Prostate gland (tissue), 2 donors: ENCODE results near the gene HEBP2. TPM values are rescaled to one million over a fixed set of nuclear protein-coding genes. Genes with fewer than 3 reads are reported as not detected.

ENCODE experiments used
- DNase-seq: peaks from one replicate; pipeline ENCODE4 v3.0.0-alpha.2; 2019; ENCODE audit warnings: low spot score
- H3K27ac ChIP-seq, 2 donors: fragments of 200-600 bp; sonication (generic); 2 replicates each; pipeline ENCODE4 v1.5.1; 2017 to 2019
- H3K27me3 ChIP-seq: fragments of 200-600 bp; sonication (generic); replicated peaks from 2 replicates; pipeline ENCODE4 v1.5.1; 2019; ENCODE audit not compliant: insufficient read depth
- H3K36me3 ChIP-seq, 2 donors: fragments of 200-600 bp; sonication (generic); 1 replicate in 1 of 2; 2 replicates in 1 of 2; pipeline versions ENCODE4 v1.5.1 to v1.8.1; 2017 to 2019
- H3K4me1 ChIP-seq: fragments of 200-600 bp; sonication (generic); replicated peaks from 2 replicates; pipeline ENCODE4 v1.5.1; 2019
- H3K4me3 ChIP-seq, 2 donors: fragments of 200-600 bp; sonication (generic); 2 replicates each; pipeline ENCODE4 v1.5.1; 2017 to 2019
- H3K9me3 ChIP-seq: fragments of 200-600 bp; sonication (generic); 2 replicates; pipeline ENCODE4 v1.5.1; 2017
- POLR2A ChIP-seq: fragments of 450-650 bp; IDR thresholded peaks from one replicate; pipeline ENCODE4 v1.6.1; 2016; ENCODE audit warnings: antibody characterized with exemption, mild to moderate bottlenecking
- POLR2AphosphoS5 ChIP-seq: sonication (generic); formaldehyde crosslinking; IDR thresholded peaks from one replicate; pipeline ENCODE4 v1.6.1; 2017; ENCODE audit warnings: antibody characterized with exemption
- WGBS: methylation state at CpG from one replicate; pipeline ENCODE4 v1.1.5; 2018; 5-methylcytosine and 5-hydroxymethylcytosine counted together
- intact Hi-C: fragments of 100-400 bp; cut with DNase I; formaldehyde crosslinking; loops from one replicate; pipeline ENCODE4 v1.14.2; 2022
- total RNA-seq, 2 donors: library from RNA; depleted of rRNA; stranded (reverse); fragments of >200 nt; gene quantifications; one replicate each; pipeline ENCODE4 v1.1.0, GENCODE V29; 2016
- TF ChIP-seq, protein P1 (sequence below), 4 experiments: fragments of 200-600 bp in 2 of 4; fragments of 450-650 bp in 2 of 4; sonication (generic) in 2 of 4; IDR thresholded peaks; 1 replicate in 3 of 4; 2 replicates in 1 of 4; pipeline ENCODE4 v1.5.1; 2016 to 2019; ENCODE audit warnings: antibody characterized with exemption in 4 of 4, mild to moderate bottlenecking in 2 of 4, moderate library complexity in 2 of 4

HEBP2 gene
- total RNA-seq, 2 donors from 2014 or later: 95.4 to 187 TPM

DNA sequence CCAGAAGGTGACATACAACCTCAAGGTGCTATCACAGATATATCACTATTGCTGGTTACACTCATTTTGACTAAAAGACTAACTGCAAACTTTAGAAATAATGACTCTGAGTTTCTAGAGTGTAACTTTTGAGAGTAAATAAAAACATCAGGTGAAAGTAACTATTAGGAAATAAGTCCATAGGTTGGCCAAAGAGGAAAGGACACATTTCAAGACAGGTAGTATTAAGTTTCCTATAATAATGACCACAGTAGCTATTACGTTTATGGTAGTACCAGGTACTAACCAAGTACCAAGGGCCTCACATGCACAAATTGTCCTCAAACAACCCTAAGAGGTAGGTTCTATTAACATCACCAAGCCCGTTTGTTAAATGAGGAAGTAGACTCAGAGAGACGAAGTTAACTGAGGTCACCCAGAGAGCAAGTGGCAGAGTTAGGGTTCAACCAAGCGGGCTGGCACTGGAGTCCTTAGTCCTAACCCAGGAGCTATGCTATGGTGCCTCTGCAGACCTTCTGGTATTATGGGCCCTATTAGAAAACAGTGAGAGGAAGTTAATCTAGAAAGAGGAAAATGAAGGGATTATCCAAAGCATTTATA is 36.8 kb downstream of the HEBP2 start:
- no peaks in the 10 kb centered on the region for H3K9me3 ChIP-seq
- TF ChIP-seq POLR2AphosphoS5 (no peak), POLR2A (no peak)
- TF ChIP-seq, protein P1, sequence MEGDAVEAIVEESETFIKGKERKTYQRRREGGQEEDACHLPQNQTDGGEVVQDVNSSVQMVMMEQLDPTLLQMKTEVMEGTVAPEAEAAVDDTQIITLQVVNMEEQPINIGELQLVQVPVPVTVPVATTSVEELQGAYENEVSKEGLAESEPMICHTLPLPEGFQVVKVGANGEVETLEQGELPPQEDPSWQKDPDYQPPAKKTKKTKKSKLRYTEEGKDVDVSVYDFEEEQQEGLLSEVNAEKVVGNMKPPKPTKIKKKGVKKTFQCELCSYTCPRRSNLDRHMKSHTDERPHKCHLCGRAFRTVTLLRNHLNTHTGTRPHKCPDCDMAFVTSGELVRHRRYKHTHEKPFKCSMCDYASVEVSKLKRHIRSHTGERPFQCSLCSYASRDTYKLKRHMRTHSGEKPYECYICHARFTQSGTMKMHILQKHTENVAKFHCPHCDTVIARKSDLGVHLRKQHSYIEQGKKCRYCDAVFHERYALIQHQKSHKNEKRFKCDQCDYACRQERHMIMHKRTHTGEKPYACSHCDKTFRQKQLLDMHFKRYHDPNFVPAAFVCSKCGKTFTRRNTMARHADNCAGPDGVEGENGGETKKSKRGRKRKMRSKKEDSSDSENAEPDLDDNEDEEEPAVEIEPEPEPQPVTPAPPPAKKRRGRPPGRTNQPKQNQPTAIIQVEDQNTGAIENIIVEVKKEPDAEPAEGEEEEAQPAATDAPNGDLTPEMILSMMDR (IDR thresholded peaks at IDR 0.05): no peak
- no peaks in the 10 kb centered on the region for H3K36me3 ChIP-seq
- DNase-seq: no peak
- intact Hi-C loops: no loop called here
- H3K27ac ChIP-seq: no peak overlapping the region
- H3K27me3 ChIP-seq: no peaks in the 10 kb centered on the region
- H3K4me1 ChIP-seq: no peaks in the 10 kb centered on the region
- H3K4me3 ChIP-seq: no peak overlapping the region
- 79% methylated on average over 4 of the region's 4 CpGs for WGBS

DNA sequence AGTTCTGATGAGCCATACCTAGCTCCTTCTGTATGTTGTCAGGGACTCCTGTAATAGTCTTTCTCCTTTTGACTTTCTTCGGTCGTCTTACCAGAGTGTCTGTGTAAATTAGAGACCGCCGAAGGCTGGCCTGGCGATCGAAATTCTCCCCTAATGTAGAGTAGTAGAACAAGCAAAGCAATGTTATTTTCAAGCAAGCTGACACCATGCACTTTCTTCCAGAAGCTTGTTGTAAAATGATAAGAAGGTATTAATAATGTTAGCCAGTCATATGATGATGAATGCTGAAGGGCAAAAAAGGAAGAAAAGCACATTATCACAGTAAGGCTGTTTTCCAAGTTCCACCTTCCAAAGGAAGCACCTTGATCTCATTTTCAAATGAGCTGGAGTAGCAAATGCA is 37.9 kb downstream of the HEBP2 start:
- WGBS: 95% methylated on average over 6 of the region's 6 CpGs
- Histone ChIP-seq H3K4me3 (no peak overlapping the region), H3K27me3 (no peaks in the 10 kb centered on the region), H3K36me3 (no peaks in the 10 kb centered on the region), H3K27ac (no peak overlapping the region), H3K4me1 (no peaks in the 10 kb centered on the region), H3K9me3 (no peaks in the 10 kb centered on the region)
- intact Hi-C loops: no loop called here
- DNase-seq: no peak
- TF ChIP-seq POLR2A (no peak), POLR2AphosphoS5 (no peak)
- TF ChIP-seq, protein P1 (IDR thresholded peaks at IDR 0.05): no peak

DNA sequence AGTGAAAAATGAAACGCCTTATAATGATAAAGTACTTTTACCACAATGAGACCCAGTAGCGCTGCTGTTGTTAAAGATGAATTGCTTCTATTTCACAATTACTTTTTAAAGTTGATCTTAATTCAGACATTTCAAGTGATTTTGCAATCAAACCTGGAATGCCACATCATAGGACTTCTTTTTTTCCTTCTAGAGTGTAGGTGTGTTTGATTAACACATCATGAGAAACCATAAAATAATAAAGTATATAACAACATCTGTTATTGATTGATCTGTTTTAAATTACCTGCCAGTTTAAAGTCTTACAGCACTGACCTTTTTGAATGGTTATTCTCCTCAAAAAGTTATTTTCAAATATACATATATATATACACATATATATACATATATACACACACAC is 38.6 kb downstream of the HEBP2 start:
- no peak overlapping the region for H3K27ac ChIP-seq
- H3K4me1 ChIP-seq: no peaks in the 10 kb centered on the region
- no peaks in the 10 kb centered on the region for H3K9me3 ChIP-seq
- no peaks in the 10 kb centered on the region for H3K27me3 ChIP-seq
- intact Hi-C loops: no loop called here
- no peak for TF ChIP-seq POLR2AphosphoS5
- no peak for TF ChIP-seq POLR2A
- TF ChIP-seq, protein P1 (IDR thresholded peaks at IDR 0.05): no peak
- no peaks in the 10 kb centered on the region for H3K36me3 ChIP-seq
- WGBS: 98% methylated on average over 2 of the region's 2 CpGs
- DNase-seq: no peak
- no peak overlapping the region for H3K4me3 ChIP-seq

DNA sequence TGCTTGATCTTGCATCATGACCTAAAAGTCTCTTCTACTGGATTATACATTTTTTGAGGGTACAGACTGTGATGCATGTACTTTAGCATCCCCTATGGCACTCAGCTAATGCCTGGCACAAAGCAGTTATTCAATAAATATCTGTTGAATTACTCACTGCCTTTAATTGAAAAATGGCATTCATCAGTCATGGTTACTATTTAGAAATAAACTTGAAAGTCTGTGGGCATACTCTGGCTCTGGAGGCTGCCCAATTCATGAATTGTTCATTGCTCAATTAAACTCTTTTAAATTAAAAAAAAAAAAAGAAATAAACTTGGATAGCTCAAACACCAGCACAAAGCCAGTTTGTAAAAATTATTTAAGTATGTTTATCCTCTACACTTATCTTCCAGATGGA is 40.0 kb downstream of the HEBP2 start:
- Histone ChIP-seq H3K4me1 (no peaks in the 10 kb centered on the region), H3K36me3 (no peaks in the 10 kb centered on the region), H3K9me3 (no peaks in the 10 kb centered on the region), H3K4me3 (no peak overlapping the region), H3K27ac (no peak overlapping the region), H3K27me3 (no peaks in the 10 kb centered on the region)
- no peak for DNase-seq
- intact Hi-C loops: no loop called here
- no peak for TF ChIP-seq POLR2AphosphoS5
- TF ChIP-seq, protein P1 (IDR thresholded peaks at IDR 0.05): no peak

DNA sequence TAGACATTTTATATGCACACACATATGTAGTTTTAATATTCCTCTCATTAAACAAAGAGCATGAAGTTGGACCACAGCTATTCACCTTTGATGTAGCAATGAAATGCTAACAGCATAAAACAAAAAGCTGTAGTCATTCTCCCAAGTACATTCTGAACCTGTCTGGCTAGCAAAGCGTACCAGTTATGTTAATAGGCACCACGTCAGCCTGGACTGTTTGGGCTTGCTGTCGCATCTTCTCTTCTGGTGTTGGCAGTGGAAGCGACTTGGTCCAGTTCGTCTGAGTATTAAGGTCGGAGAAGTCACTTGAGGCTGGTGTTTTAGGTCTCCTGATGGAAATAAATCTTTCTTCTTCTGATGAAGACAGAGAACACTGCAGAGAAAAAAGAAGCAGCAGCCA is 42.8 kb downstream of the HEBP2 start:
- TF ChIP-seq POLR2AphosphoS5: peak; percentile 74
- TF ChIP-seq, protein P1 (IDR thresholded peaks at IDR 0.05): no peak
- peak; percentile 57 for DNase-seq
- no peak overlapping the region for H3K4me3 ChIP-seq
- H3K9me3 ChIP-seq: no peaks in the 10 kb centered on the region
- H3K27ac ChIP-seq: no peak overlapping the region
- H3K4me1 ChIP-seq: no peaks in the 10 kb centered on the region
- intact Hi-C loops: no loop called here
- no peaks in the 10 kb centered on the region for H3K27me3 ChIP-seq
- 28% methylated on average over 6 of the region's 6 CpGs for WGBS
- H3K36me3 ChIP-seq: no peaks in the 10 kb centered on the region
